Liver (tissue), 3 donors: ENCODE results near the gene ZFYVE9.

Source experiments
- CTCF ChIP-seq: fragments of 150-350 bp; IDR thresholded peaks from 2 replicates; pipeline ENCODE4 v1.5.1; 2017; ENCODE audit warnings: improper control_type of control experiment, low read depth, low read length; ENCODE audit not compliant: missing input control
- GABPA ChIP-seq, 2 donors: IDR thresholded peaks in 1 of 2; conservative IDR thresholded peaks in 1 of 2; 2 replicates each; pipeline ENCODE4 v1.6.1; 2016; ENCODE audit warnings: antibody characterized with exemption in 2 of 2, mild to moderate bottlenecking in 1 of 2, moderate library complexity in 1 of 2
- JUND ChIP-seq, 2 donors: IDR thresholded peaks; 2 replicates each; pipeline ENCODE4 v1.6.1; 2016; ENCODE audit warnings: antibody characterized with exemption in 2 of 2
- NR2F2 ChIP-seq: IDR thresholded peaks from 2 replicates; pipeline ENCODE4 v1.6.1; 2016; ENCODE audit warnings: antibody characterized with exemption
- RAD21 ChIP-seq, 2 donors: IDR thresholded peaks; 2 replicates each; pipeline ENCODE4 v1.6.1; 2016; ENCODE audit warnings: antibody characterized with exemption in 2 of 2, mild to moderate bottlenecking in 2 of 2
- donor health status: healthy.
- donor health status: healthy.

- TF ChIP-seq GABPA (IDR thresholded peaks at IDR 0.05 in 1 of 2, conservative IDR thresholded peaks at IDR 0.05 in 1 of 2) (no peak), RAD21 (IDR thresholded peaks at IDR 0.05) (no peak), CTCF (no peak), NR2F2 (no peak), JUND (IDR thresholded peaks at IDR 0.05) (no peak)
Measured at GRCh38 chr1:52365071-52365745, 223.3 kb downstream of the ZFYVE9 start.
